Measurements from ENCODE around the gene ST6GALNAC3. TPM values are rescaled to one million over a fixed set of nuclear protein-coding genes. Genes with fewer than 3 reads are reported as not detected.
"Not testable (repeated sequence)": the region's sequence is repeated elsewhere in the genome, so short reads cannot be mapped to it uniquely, and the experiment has no call there.

The ST6GALNAC3 gene
- total and polyA plus RNA-seq, 2 donors = 1.2 to 1.8 TPM

GRCh38 chr1:76644139-76644538 lies 569.6 kb downstream of the ST6GALNAC3 start:
- H3K4me3 ChIP-seq (ENCODE audit: low read length in 2 of 2) = no peak overlapping the region
- 91% methylated on average over 5 of the region's 5 CpGs for WGBS
- DNase-seq (ENCODE audit: low read depth in 6 of 9, low spot score in 9 of 9) = no peak
- no peaks in the 10 kb centered on the region for H3K36me3 ChIP-seq (ENCODE audit: control insufficient read depth in 2 of 2, insufficient read depth in 2 of 2, low read length in 1 of 2)
- H3K27me3 ChIP-seq (ENCODE audit: control insufficient read depth in 2 of 2, insufficient read depth in 1 of 2, low read length in 1 of 2) = no peaks in the 10 kb centered on the region
- H3K4me1 ChIP-seq (ENCODE audit: control insufficient read depth in 2 of 2, insufficient read depth in 2 of 2, low read length in 2 of 2) = no peaks in the 10 kb centered on the region
- H3K9me3 ChIP-seq (ENCODE audit: control insufficient read depth in 2 of 2, insufficient read depth in 1 of 2, low read length in 1 of 2) = no peaks in the 10 kb centered on the region
- H3K27ac ChIP-seq (ENCODE audit: low read depth in 1 of 2, low read length in 1 of 2) = no peak overlapping the region

- not testable (repeated sequence) for H3K4me3 ChIP-seq (ENCODE audit: low read length in 2 of 2); H3K4me1 ChIP-seq (ENCODE audit: control insufficient read depth in 2 of 2, insufficient read depth in 2 of 2, low read length in 2 of 2); DNase-seq (ENCODE audit: low read depth in 6 of 9, low spot score in 9 of 9); H3K9me3 ChIP-seq (ENCODE audit: control insufficient read depth in 2 of 2, insufficient read depth in 1 of 2, low read length in 1 of 2); H3K27ac ChIP-seq (ENCODE audit: low read depth in 1 of 2, low read length in 1 of 2); H3K36me3 ChIP-seq (ENCODE audit: control insufficient read depth in 2 of 2, insufficient read depth in 2 of 2, low read length in 1 of 2); H3K27me3 ChIP-seq (ENCODE audit: control insufficient read depth in 2 of 2, insufficient read depth in 1 of 2, low read length in 1 of 2)
- 95% methylated on average over 5 of the region's 5 CpGs for WGBS
Measured at GRCh38 chr1:76652860-76653259, 578.3 kb downstream of the ST6GALNAC3 start.

GRCh38 chr1:76657623-76658022 lies 583.1 kb downstream of the ST6GALNAC3 start:
- Histone ChIP-seq H3K27ac (ENCODE audit: low read depth in 1 of 2, low read length in 1 of 2) (no peak overlapping the region), H3K27me3 (ENCODE audit: control insufficient read depth in 2 of 2, insufficient read depth in 1 of 2, low read length in 1 of 2) (no peaks in the 10 kb centered on the region), H3K9me3 (ENCODE audit: control insufficient read depth in 2 of 2, insufficient read depth in 1 of 2, low read length in 1 of 2) (no peaks in the 10 kb centered on the region), H3K4me3 (ENCODE audit: low read length in 2 of 2) (no peak overlapping the region), H3K4me1 (ENCODE audit: control insufficient read depth in 2 of 2, insufficient read depth in 2 of 2, low read length in 2 of 2) (no peaks in the 10 kb centered on the region), H3K36me3 (ENCODE audit: control insufficient read depth in 2 of 2, insufficient read depth in 2 of 2, low read length in 1 of 2) (no peaks in the 10 kb centered on the region)
- DNase-seq (ENCODE audit: low read depth in 6 of 9, low spot score in 9 of 9) = no peak
- WGBS = 90% methylated on average over 2 of the region's 2 CpGs

GRCh38 chr1:76659171-76659940 lies 584.8 kb downstream of the ST6GALNAC3 start:
- no peaks in the 10 kb centered on the region for H3K36me3 ChIP-seq (ENCODE audit: control insufficient read depth in 2 of 2, insufficient read depth in 2 of 2, low read length in 1 of 2)
- no peak overlapping the region for H3K4me3 ChIP-seq (ENCODE audit: low read length in 2 of 2)
- 62% methylated on average over 4 of the region's 4 CpGs for WGBS
- no peaks in the 10 kb centered on the region for H3K27me3 ChIP-seq (ENCODE audit: control insufficient read depth in 2 of 2, insufficient read depth in 1 of 2, low read length in 1 of 2)
- no peaks in the 10 kb centered on the region for H3K4me1 ChIP-seq (ENCODE audit: control insufficient read depth in 2 of 2, insufficient read depth in 2 of 2, low read length in 2 of 2)
- no peak overlapping the region for H3K27ac ChIP-seq (ENCODE audit: low read depth in 1 of 2, low read length in 1 of 2)
- no peaks in the 10 kb centered on the region for H3K9me3 ChIP-seq (ENCODE audit: control insufficient read depth in 2 of 2, insufficient read depth in 1 of 2, low read length in 1 of 2)
- DNase-seq (ENCODE audit: low read depth in 6 of 9, low spot score in 9 of 9) = no peak

GRCh38 chr1:76661531-76661930 lies 587.0 kb downstream of the ST6GALNAC3 start:
- H3K27me3 ChIP-seq (ENCODE audit: control insufficient read depth in 2 of 2, insufficient read depth in 1 of 2, low read length in 1 of 2) = no peaks in the 10 kb centered on the region
- no peaks in the 10 kb centered on the region for H3K4me1 ChIP-seq (ENCODE audit: control insufficient read depth in 2 of 2, insufficient read depth in 2 of 2, low read length in 2 of 2)
- no peak overlapping the region for H3K27ac ChIP-seq (ENCODE audit: low read depth in 1 of 2, low read length in 1 of 2)
- no peaks in the 10 kb centered on the region for H3K9me3 ChIP-seq (ENCODE audit: control insufficient read depth in 2 of 2, insufficient read depth in 1 of 2, low read length in 1 of 2)
- DNase-seq (ENCODE audit: low read depth in 6 of 9, low spot score in 9 of 9) = no peak
- H3K36me3 ChIP-seq (ENCODE audit: control insufficient read depth in 2 of 2, insufficient read depth in 2 of 2, low read length in 1 of 2) = no peaks in the 10 kb centered on the region
- no peak overlapping the region for H3K4me3 ChIP-seq (ENCODE audit: low read length in 2 of 2)
- WGBS = 72% methylated on average over 2 of the region's 2 CpGs

GRCh38 chr1:76666499-76666898 lies 592.0 kb downstream of the ST6GALNAC3 start:
- no peak for DNase-seq (ENCODE audit: low read depth in 6 of 9, low spot score in 9 of 9)
- H3K9me3 ChIP-seq (ENCODE audit: control insufficient read depth in 2 of 2, insufficient read depth in 1 of 2, low read length in 1 of 2) = no peaks in the 10 kb centered on the region
- WGBS = 85% methylated on average over 2 of the region's 2 CpGs

GRCh38 chr1:76668046-76668445 lies 593.5 kb downstream of the ST6GALNAC3 start:
- peak in 1 of 9 donors; percentile 7 for DNase-seq (ENCODE audit: low read depth in 6 of 9, low spot score in 9 of 9)
- H3K9me3 ChIP-seq (ENCODE audit: control insufficient read depth in 2 of 2, insufficient read depth in 1 of 2, low read length in 1 of 2) = no peaks in the 10 kb centered on the region
- 72% methylated on average over 5 of the region's 5 CpGs for WGBS

More at GRCh38 chr1:76666499-76666898, 592.0 kb downstream of the ST6GALNAC3 start:
- Histone ChIP-seq H3K27ac (ENCODE audit: low read depth in 1 of 2, low read length in 1 of 2) (no peak overlapping the region), H3K36me3 (ENCODE audit: control insufficient read depth in 2 of 2, insufficient read depth in 2 of 2, low read length in 1 of 2) (no peaks in the 10 kb centered on the region), H3K4me3 (ENCODE audit: low read length in 2 of 2) (no peak overlapping the region), H3K27me3 (ENCODE audit: control insufficient read depth in 2 of 2, insufficient read depth in 1 of 2, low read length in 1 of 2) (no peaks in the 10 kb centered on the region), H3K4me1 (ENCODE audit: control insufficient read depth in 2 of 2, insufficient read depth in 2 of 2, low read length in 2 of 2) (no peaks in the 10 kb centered on the region)

GRCh38 chr1:76669131-76669530 lies 594.6 kb downstream of the ST6GALNAC3 start:
- DNase-seq (ENCODE audit: low read depth in 6 of 9, low spot score in 9 of 9) = no peak
- H3K4me3 ChIP-seq (ENCODE audit: low read length in 2 of 2) = no peak overlapping the region
- no peaks in the 10 kb centered on the region for H3K27me3 ChIP-seq (ENCODE audit: control insufficient read depth in 2 of 2, insufficient read depth in 1 of 2, low read length in 1 of 2)
- WGBS = 67% methylated on average over 4 of the region's 4 CpGs
- no peaks in the 10 kb centered on the region for H3K4me1 ChIP-seq (ENCODE audit: control insufficient read depth in 2 of 2, insufficient read depth in 2 of 2, low read length in 2 of 2)
- no peaks in the 10 kb centered on the region for H3K36me3 ChIP-seq (ENCODE audit: control insufficient read depth in 2 of 2, insufficient read depth in 2 of 2, low read length in 1 of 2)
- H3K9me3 ChIP-seq (ENCODE audit: control insufficient read depth in 2 of 2, insufficient read depth in 1 of 2, low read length in 1 of 2) = no peaks in the 10 kb centered on the region
- H3K27ac ChIP-seq (ENCODE audit: low read depth in 1 of 2, low read length in 1 of 2) = no peak overlapping the region

More at GRCh38 chr1:76668046-76668445, 593.5 kb downstream of the ST6GALNAC3 start:
- H3K4me3 ChIP-seq (ENCODE audit: low read length in 2 of 2) = no peak overlapping the region
- no peaks in the 10 kb centered on the region for H3K4me1 ChIP-seq (ENCODE audit: control insufficient read depth in 2 of 2, insufficient read depth in 2 of 2, low read length in 2 of 2)
- no peak overlapping the region for H3K27ac ChIP-seq (ENCODE audit: low read depth in 1 of 2, low read length in 1 of 2)
- H3K27me3 ChIP-seq (ENCODE audit: control insufficient read depth in 2 of 2, insufficient read depth in 1 of 2, low read length in 1 of 2) = no peaks in the 10 kb centered on the region
- no peaks in the 10 kb centered on the region for H3K36me3 ChIP-seq (ENCODE audit: control insufficient read depth in 2 of 2, insufficient read depth in 2 of 2, low read length in 1 of 2)

- H3K27ac ChIP-seq (ENCODE audit: low read depth in 1 of 2, low read length in 1 of 2) = no peak overlapping the region
- H3K9me3 ChIP-seq (ENCODE audit: control insufficient read depth in 2 of 2, insufficient read depth in 1 of 2, low read length in 1 of 2) = no peaks in the 10 kb centered on the region
- H3K27me3 ChIP-seq (ENCODE audit: control insufficient read depth in 2 of 2, insufficient read depth in 1 of 2, low read length in 1 of 2) = no peaks in the 10 kb centered on the region
- no peaks in the 10 kb centered on the region for H3K36me3 ChIP-seq (ENCODE audit: control insufficient read depth in 2 of 2, insufficient read depth in 2 of 2, low read length in 1 of 2)
- WGBS = 92% methylated on average over 3 of the region's 3 CpGs
- no peak overlapping the region for H3K4me3 ChIP-seq (ENCODE audit: low read length in 2 of 2)
- DNase-seq (ENCODE audit: low read depth in 6 of 9, low spot score in 9 of 9) = no peak
- no peaks in the 10 kb centered on the region for H3K4me1 ChIP-seq (ENCODE audit: control insufficient read depth in 2 of 2, insufficient read depth in 2 of 2, low read length in 2 of 2)
Measured at GRCh38 chr1:76669624-76670315, 595.2 kb downstream of the ST6GALNAC3 start.
